GM13976 (cell line): Measurements from ENCODE around the gene SAP30.

Experiments
- DNase-seq: peaks from one replicate; pipeline ENCODE4 v3.0.0; 2012; ENCODE audit warnings: low spot score
- CTCF ChIP-seq: IDR thresholded peaks from 2 replicates; pipeline ENCODE4 v1.5.1; 2012; ENCODE audit warnings: borderline replicate concordance, mild to moderate bottlenecking; ENCODE audit not compliant: insufficient read depth; ENCODE audit errors: extremely low read depth, missing control alignments, control extremely low read depth
- in situ Hi-C: fragments of 300-500 bp; cut with MboI; formaldehyde crosslinking; loops from one replicate; pipeline ENCODE4 v1.12.0; 2022; ENCODE audit warnings: low sequenced_read_pairs, mixed read lengths, inconsistent platforms; ENCODE audit not compliant: unreplicated experiment

Gene SAP30

GRCh38 chr4:173380987-173381386, 10.2 kb downstream of the SAP30 start:
- DNase-seq, result no peak
- in situ Hi-C loops, result no loop called here
- no peak for TF ChIP-seq CTCF

- in situ Hi-C loops, result no loop called here
- TF ChIP-seq CTCF, result no peak
- DNase-seq, result no peak
Observed at GRCh38 chr4:173381610-173382009, 10.9 kb downstream of the SAP30 start.

GRCh38 chr4:173382349-173382748, 11.6 kb downstream of the SAP30 start:
- in situ Hi-C loops, result no loop called here
- no peak for DNase-seq

GRCh38 chr4:173386751-173387150, 16.0 kb downstream of the SAP30 start:
- no peak for DNase-seq
- in situ Hi-C loops, result no loop called here
- TF ChIP-seq CTCF, result no peak

More at GRCh38 chr4:173382349-173382748, 11.6 kb downstream of the SAP30 start:
- no peak for TF ChIP-seq CTCF

GRCh38 chr4:173391701-173392100, 20.9 kb downstream of the SAP30 start:
- no peak for DNase-seq
- TF ChIP-seq CTCF, result no peak
- in situ Hi-C loops, result no loop called here

- no peak for DNase-seq
- TF ChIP-seq CTCF, result no peak
- in situ Hi-C loops, result no loop called here
Observed at GRCh38 chr4:173397604-173398003, 26.9 kb downstream of the SAP30 start.

- TF ChIP-seq CTCF, result no peak
- no peak for DNase-seq
- in situ Hi-C loops, result no loop called here
Observed at GRCh38 chr4:173398220-173398619, 27.5 kb downstream of the SAP30 start.
